GM13976 (cell line): ENCODE results near the gene OSTM1.

Experiments
- DNase-seq: peaks from one replicate; pipeline ENCODE4 v3.0.0; 2012; ENCODE audit warnings: low spot score
- in situ Hi-C: fragments of 300-500 bp; cut with MboI; formaldehyde crosslinking; loops from one replicate; pipeline ENCODE4 v1.12.0; 2022; ENCODE audit warnings: low sequenced_read_pairs, mixed read lengths, inconsistent platforms; ENCODE audit not compliant: unreplicated experiment
- TF ChIP-seq, protein P1 (sequence below): IDR thresholded peaks from 2 replicates; pipeline ENCODE4 v1.5.1; 2012; ENCODE audit warnings: borderline replicate concordance, mild to moderate bottlenecking; ENCODE audit not compliant: insufficient read depth; ENCODE audit errors: extremely low read depth, missing control alignments, control extremely low read depth

The OSTM1 gene

DNA sequence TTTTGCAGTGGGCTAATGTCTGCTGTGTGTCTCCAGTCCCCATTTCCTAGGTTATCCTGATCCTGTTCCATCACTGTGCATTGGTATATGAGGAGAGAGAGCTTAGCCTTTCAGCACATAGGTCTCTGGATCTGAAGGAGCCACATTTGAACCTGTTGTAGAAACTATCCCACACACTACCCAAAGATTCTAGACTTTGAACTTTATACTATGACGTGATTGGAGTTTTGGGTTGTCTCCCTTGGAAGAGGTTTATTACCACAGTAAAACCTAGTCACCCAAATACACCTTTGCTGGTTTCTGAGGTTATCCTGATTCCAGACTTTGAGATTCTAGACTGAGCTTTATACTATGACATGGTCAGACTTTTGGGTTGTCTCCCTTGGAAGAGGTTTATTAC lies 8.0 kb upstream of the OSTM1 start:
- in situ Hi-C loops, result no loop called here
- no peak for DNase-seq
- TF ChIP-seq, protein P1, sequence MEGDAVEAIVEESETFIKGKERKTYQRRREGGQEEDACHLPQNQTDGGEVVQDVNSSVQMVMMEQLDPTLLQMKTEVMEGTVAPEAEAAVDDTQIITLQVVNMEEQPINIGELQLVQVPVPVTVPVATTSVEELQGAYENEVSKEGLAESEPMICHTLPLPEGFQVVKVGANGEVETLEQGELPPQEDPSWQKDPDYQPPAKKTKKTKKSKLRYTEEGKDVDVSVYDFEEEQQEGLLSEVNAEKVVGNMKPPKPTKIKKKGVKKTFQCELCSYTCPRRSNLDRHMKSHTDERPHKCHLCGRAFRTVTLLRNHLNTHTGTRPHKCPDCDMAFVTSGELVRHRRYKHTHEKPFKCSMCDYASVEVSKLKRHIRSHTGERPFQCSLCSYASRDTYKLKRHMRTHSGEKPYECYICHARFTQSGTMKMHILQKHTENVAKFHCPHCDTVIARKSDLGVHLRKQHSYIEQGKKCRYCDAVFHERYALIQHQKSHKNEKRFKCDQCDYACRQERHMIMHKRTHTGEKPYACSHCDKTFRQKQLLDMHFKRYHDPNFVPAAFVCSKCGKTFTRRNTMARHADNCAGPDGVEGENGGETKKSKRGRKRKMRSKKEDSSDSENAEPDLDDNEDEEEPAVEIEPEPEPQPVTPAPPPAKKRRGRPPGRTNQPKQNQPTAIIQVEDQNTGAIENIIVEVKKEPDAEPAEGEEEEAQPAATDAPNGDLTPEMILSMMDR, result no peak

DNA sequence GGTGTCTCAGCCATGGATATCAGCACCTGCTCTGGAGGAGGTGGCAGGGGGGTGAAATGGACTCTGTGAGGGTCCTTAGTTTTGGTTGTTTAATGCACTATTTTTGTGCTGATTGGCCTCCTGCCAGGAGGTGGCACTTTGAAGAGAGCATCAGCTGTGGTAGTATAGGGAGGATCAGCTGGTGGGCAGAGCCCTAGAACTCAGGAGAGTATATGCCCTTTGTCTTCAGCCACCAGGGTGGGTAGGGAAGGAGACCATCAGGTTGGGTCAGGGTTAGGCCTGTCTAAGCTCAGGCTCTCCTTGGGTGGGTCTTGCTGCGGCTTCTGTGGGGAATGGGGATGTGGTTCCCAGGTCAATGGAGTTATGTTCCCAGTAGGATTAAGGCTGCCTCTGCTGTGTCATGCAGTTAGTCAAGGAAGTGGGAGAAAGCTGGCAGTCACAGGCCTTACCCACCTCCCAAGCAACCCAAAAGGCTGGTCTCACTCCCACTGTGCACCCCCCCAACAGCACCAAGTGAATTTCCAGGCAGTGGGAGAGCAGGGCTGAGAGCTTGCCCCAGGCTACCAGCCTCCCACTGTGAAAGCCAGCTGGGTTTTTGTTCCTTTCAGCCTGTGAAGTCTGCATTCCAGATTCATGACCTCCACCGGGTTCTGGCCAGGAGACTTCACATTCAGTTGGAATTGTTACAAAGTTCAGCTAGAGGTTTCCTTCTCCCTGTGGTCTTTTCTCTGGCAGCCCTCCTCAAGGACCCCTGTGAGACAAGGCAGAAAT lies 5.7 kb upstream of the OSTM1 start:
- in situ Hi-C loops, result no loop called here
- no peak for DNase-seq
- TF ChIP-seq, protein P1, result no peak

DNA sequence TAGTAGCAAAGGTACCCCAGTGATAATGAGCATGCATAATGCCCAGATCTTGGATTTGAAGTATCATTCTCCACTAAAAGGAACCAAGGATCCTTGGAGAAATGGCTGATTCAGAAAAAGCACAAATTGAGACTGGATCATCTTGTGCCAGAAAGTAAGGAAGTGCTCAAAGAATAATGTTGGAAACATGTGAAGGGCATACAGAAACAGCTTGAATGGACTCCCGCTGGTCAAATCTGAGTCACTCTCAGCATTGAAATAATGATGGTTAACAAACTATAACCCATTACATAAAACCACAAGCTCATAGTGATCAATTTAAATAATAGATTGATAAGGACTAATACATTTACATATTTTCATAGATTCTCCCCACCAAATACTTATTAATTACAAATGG lies 3.6 kb upstream of the OSTM1 start:
- TF ChIP-seq, protein P1, result no peak
- in situ Hi-C loops, result no loop called here
- DNase-seq, result no peak

DNA sequence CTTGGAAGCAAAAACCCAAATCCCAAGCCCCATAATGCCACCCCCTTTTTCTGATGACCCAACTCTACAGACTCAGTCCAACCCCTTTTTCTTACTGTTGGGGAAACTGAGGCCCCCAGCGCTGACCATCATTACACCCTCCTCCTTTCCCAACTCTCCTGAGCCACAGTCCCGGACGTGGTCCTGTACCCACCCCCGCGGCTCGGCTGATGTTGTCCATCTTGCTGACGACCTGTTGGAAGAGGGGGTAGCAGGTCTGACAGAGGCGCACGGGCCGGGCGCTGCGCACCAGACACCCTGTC lies 533 bp downstream of the OSTM1 start:
- in situ Hi-C loops, result no loop called here
- DNase-seq, result no peak
- TF ChIP-seq, protein P1, result no peak

DNA sequence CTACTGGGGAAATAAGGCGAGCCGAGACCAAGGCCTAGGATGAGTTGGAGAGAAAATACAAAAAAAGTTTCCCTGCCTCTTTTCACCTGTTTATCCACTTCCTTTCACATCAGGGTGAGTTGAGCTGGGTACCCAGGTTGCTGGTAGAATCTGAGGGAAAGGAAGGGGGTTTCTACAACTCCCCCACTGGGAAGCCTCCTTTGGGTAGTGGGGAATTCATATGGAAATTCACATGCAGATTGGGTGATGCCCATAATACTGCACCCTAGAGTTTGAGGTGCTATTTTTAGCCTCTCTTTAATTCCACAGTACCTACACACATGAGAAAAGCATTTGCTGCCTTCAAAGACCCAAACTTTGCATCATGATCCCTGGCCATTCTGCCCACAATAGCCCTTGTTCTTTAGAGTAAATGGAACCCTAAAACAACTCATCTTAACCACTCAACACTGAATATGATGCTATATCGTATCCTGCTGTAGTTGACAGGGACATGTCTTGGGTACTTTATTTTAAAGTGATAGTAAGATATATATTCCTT lies 2.7 kb downstream of the OSTM1 start:
- DNase-seq, result no peak
- TF ChIP-seq, protein P1, result no peak
- in situ Hi-C loops, result no loop called here

DNA sequence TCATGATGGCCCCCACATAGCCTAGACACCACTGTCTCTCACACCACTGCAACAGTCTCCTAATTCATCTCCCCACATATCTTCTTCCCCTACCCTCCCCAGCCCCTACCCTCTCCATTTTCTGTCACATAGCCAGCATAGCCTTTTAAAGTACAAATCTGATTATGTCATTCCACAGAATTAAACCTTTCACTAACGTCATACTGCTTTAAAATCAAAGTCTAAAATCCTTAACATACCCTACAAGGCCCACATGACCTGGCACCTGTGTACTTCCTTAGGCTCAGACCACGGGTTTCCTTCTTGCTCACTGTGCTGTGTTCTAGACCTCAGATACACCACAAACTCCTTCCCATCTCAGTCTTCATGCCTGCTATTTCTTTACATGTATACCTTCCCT lies 5.9 kb downstream of the OSTM1 start:
- no peak for DNase-seq
- in situ Hi-C loops, result no loop called here
- TF ChIP-seq, protein P1, result no peak
